Adrenal gland (tissue), 5 donors: ENCODE measurements around the gene CYP2C18.

Source experiments
- POLR2A ChIP-seq, 2 donors: fragments of 450-650 bp; IDR thresholded peaks; one replicate each; pipeline ENCODE4 v1.6.1; 2017; ENCODE audit warnings: antibody characterized with exemption in 2 of 2, mild to moderate bottlenecking in 2 of 2, moderate library complexity in 1 of 2
- TF ChIP-seq, protein P1 (sequence below), 6 experiments: fragments of 450-650 bp in 4 of 6; fragments of 200-600 bp in 2 of 6; sonication (generic) in 1 of 6; IDR thresholded peaks; 1 replicate in 5 of 6; 2 replicates in 1 of 6; pipeline versions ENCODE4 v1.5.1 to v1.8.0; 2016 to 2021; ENCODE audit warnings: antibody characterized with exemption in 6 of 6, mild to moderate bottlenecking in 2 of 6, moderate library complexity in 1 of 6
- donor health status: DM: no; HTN: no; CAD: no.

DNA sequence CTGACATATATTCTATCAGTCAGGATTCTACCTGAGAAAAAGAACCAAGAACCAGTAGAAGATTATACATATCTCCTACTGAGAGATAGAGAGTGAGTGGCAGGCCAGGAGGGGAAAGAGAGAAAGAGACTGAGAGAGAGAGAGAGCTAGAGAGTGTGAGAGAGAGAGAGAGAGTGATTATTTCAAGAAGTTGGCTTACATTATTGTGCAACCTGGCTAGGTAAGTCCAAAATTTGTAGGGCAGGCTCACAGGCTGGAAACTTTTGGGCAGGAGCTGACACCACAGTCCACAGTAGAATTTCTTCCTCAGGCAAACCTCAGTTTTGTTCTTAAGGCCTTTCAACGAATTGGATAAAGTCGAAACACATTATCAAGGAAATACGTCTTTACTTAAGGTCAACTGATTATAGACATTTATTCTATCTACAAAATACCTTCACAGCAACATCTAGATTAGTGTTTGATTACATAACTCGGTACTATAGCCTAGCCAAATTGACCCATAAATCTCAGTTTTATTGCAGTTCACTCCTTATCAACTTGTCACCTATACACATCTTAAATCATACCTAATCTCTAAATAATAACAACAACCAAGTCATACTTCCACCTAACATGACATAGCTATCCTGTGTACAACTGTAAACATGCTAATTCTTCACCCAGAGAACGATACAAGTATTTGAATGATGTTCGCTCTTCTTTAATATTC is 17.0 kb upstream of the CYP2C18 start:
- TF ChIP-seq POLR2A (IDR thresholded peaks at IDR 0.05) = no peak
- TF ChIP-seq, protein P1, sequence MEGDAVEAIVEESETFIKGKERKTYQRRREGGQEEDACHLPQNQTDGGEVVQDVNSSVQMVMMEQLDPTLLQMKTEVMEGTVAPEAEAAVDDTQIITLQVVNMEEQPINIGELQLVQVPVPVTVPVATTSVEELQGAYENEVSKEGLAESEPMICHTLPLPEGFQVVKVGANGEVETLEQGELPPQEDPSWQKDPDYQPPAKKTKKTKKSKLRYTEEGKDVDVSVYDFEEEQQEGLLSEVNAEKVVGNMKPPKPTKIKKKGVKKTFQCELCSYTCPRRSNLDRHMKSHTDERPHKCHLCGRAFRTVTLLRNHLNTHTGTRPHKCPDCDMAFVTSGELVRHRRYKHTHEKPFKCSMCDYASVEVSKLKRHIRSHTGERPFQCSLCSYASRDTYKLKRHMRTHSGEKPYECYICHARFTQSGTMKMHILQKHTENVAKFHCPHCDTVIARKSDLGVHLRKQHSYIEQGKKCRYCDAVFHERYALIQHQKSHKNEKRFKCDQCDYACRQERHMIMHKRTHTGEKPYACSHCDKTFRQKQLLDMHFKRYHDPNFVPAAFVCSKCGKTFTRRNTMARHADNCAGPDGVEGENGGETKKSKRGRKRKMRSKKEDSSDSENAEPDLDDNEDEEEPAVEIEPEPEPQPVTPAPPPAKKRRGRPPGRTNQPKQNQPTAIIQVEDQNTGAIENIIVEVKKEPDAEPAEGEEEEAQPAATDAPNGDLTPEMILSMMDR (IDR thresholded peaks at IDR 0.05) = no peak
